T-cell (primary cell): ENCODE data around the gene GIPC1. TPM values are rescaled to one million over a fixed set of nuclear protein-coding genes. Genes with fewer than 3 reads are reported as not detected.

Source experiments
- ATAC-seq, 4 experiments: fragments of 200-7000 bp in 3 of 4; fragments of 150-1000 bp in 1 of 4; cut with Tn5 transposase; replicated peaks in 1 of 4; 1 replicate in 3 of 4; 2 replicates in 1 of 4; pipeline ENCODE4 v1.10.0; 2021; ENCODE audit warnings: moderate library complexity in 3 of 4, mild to moderate bottlenecking in 2 of 4, moderate number of reproducible peaks in 1 of 4
- CTCF ChIA-PET, 2 donors: fragments of 300-600 bp; sonication (Branson Sonifier 250); formaldehyde crosslinking; loops; one replicate each; lab custom pipeline; 2022; ENCODE audit warnings: antibody characterized with exemption in 2 of 2; lab: Charles Lee
- POLR2A ChIA-PET, 2 donors: fragments of 300-600 bp; sonication (Branson Sonifier 250); formaldehyde crosslinking; loops; one replicate each; lab custom pipeline; 2022; ENCODE audit warnings: antibody characterized with exemption in 2 of 2; lab: Charles Lee
- DNase-seq, 35 experiments: peaks; one replicate each; pipeline versions ENCODE4 v3.0.0 to v3.0.0-alpha.2; 2013 to 2023
- H3K27ac ChIP-seq: one replicate; pipeline ENCODE4 v1.5.1; 2013; ENCODE audit warnings: low read length
- H3K27me3 ChIP-seq, 2 experiments: replicated peaks in 1 of 2; 1 replicate in 1 of 2; 2 replicates in 1 of 2; pipeline versions ENCODE4 v1.6.1 to v1.7.0; 2013; ENCODE audit warnings: low read length in 1 of 2, mixed read lengths in 1 of 2; ENCODE audit not compliant: control insufficient read depth in 2 of 2, insufficient read depth in 2 of 2; ENCODE audit errors: extremely low read depth in 1 of 2
- H3K36me3 ChIP-seq, 2 donors: 1 replicate in 1 of 2; 2 replicates in 1 of 2; pipeline versions ENCODE4 v1.6.1 to v1.7.0; 2013; ENCODE audit warnings: low read length in 1 of 2; ENCODE audit not compliant: control insufficient read depth in 2 of 2, insufficient read depth in 1 of 2; ENCODE audit errors: extremely low read depth in 1 of 2
- H3K4me1 ChIP-seq, 2 experiments: 1 replicate in 1 of 2; 2 replicates in 1 of 2; pipeline versions ENCODE4 v1.6.1 to v1.7.0; 2013; ENCODE audit warnings: low read length in 2 of 2, mixed read lengths in 1 of 2; ENCODE audit not compliant: insufficient read depth in 2 of 2, control insufficient read depth in 1 of 2; ENCODE audit errors: extremely low read depth in 1 of 2
- H3K4me3 ChIP-seq, 2 donors: 1 replicate in 1 of 2; 2 replicates in 1 of 2; pipeline versions ENCODE4 v1.5.1 to v1.7.0; 2013; ENCODE audit warnings: mild to moderate bottlenecking in 2 of 2, low read length in 1 of 2, moderate library complexity in 1 of 2; ENCODE audit not compliant: control insufficient read depth in 1 of 2; ENCODE audit errors: extremely low read depth in 1 of 2
- H3K9me3 ChIP-seq: 2 replicates; pipeline ENCODE4 v1.7.0; 2013
- H3K27ac Mint-ChIP-seq, 2 donors: one replicate each; pipeline ENCODE4 v1.8.0; 2020 to 2021; ENCODE audit warnings: mild to moderate bottlenecking in 2 of 2, mixed read lengths in 2 of 2
- H3K27me3 Mint-ChIP-seq, 2 donors: one replicate each; pipeline ENCODE4 v1.8.0; 2021 to 2022; ENCODE audit warnings: mixed read lengths in 2 of 2
- H3K36me3 Mint-ChIP-seq: one replicate; pipeline ENCODE4 v1.8.0; 2021; ENCODE audit warnings: mixed read lengths
- H3K4me1 Mint-ChIP-seq, 3 donors: one replicate each; pipeline ENCODE4 v1.8.0; 2020 to 2022; ENCODE audit warnings: mixed read lengths in 3 of 3, mild to moderate bottlenecking in 1 of 3
- H3K4me3 Mint-ChIP-seq, 3 donors: one replicate each; pipeline ENCODE4 v1.8.0; 2020 to 2022; ENCODE audit warnings: mild to moderate bottlenecking in 3 of 3, mixed read lengths in 3 of 3, moderate library complexity in 3 of 3
- H3K9me3 Mint-ChIP-seq, 3 donors: one replicate each; pipeline ENCODE4 v1.8.0; 2020 to 2022; ENCODE audit warnings: mixed read lengths in 3 of 3
- WGBS: methylation state at CpG from one replicate; pipeline ENCODE4 v1.1.5; 2013; ENCODE audit warnings: missing lambda C conversion rate; ENCODE audit not compliant: insufficient coverage; 5-methylcytosine and 5-hydroxymethylcytosine counted together
- total RNA-seq, 35 experiments: library from RNA in 6 of 35; stranded (reverse) in 6 of 35; fragments of 120-200 nt in 1 of 35; gene quantifications; one replicate each; pipeline versions ENCODE4 v1.2.1 to v1.2.4 and lab custom pipeline; 2013 to 2026

Gene GIPC1
- total RNA-seq, 5 donors from 2014 or later (not counting 1 experiment from before 2014, with no cell fraction given), result 27.5 to 44.4 (median 35.4) TPM

- Histone ChIP-seq H3K36me3 (no peaks in the 10 kb centered on the region), H3K27ac (no peak overlapping the region), H3K4me3 (no peak overlapping the region), H3K9me3 (no peaks in the 10 kb centered on the region), H3K4me1 (peaks cover 21 to 47% of the 10 kb centered on the region in 2 experiments), H3K27me3 (peaks cover 0 to 2% of the 10 kb centered on the region in 2 experiments)
- no peak for ATAC-seq
- H3K36me3 Mint-ChIP-seq, result no peaks in the 10 kb centered on the region
- CTCF ChIA-PET, result interaction anchor here in 1 of 2 donors (0.7 to 1.4 kb wide), 6 partner anchors 14 to 1893 kb away, joined by 3 to 8 read pairs (median 4); partner anchors contain the start of gene ZNF490
- DNase-seq, result no peak
- H3K4me3 Mint-ChIP-seq, result no peak overlapping the region
- H3K27me3 Mint-ChIP-seq, result no peaks in the 10 kb centered on the region
- POLR2A ChIA-PET, result interaction anchor here (0.6 to 1.2 kb wide), 5 partner anchors 15 to 631 kb away, joined by 3 to 10 read pairs (median 3); partner anchors contain the start of gene DNAJB1 (in 1 of the 2)
- H3K27ac Mint-ChIP-seq, result peak overlapping the region; percentile 44 to 78
- H3K4me1 Mint-ChIP-seq, result peaks cover 48 to 54% (median 51%) of the 10 kb centered on the region in 3 donors
- no peaks in the 10 kb centered on the region for H3K9me3 Mint-ChIP-seq
- 50% methylated on average over 1 of the region's 1 CpG for WGBS
Observed at GRCh38 chr19:14503285-14503684, 7.4 kb upstream of the GIPC1 start.

- Mint-ChIP-seq H3K4me1 (peaks cover 41 to 47% (median 45%) of the 10 kb centered on the region in 3 donors), H3K36me3 (no peaks in the 10 kb centered on the region), H3K27ac (no peak overlapping the region), H3K4me3 (no peak overlapping the region), H3K27me3 (no peaks in the 10 kb centered on the region), H3K9me3 (no peaks in the 10 kb centered on the region)
- no peaks in the 10 kb centered on the region for H3K36me3 ChIP-seq
- peaks cover 0 to 5% of the 10 kb centered on the region in 2 experiments for H3K27me3 ChIP-seq
- no peaks in the 10 kb centered on the region for H3K9me3 ChIP-seq
- CTCF ChIA-PET, result interaction anchor here (0.6 to 1.6 kb wide), 4 partner anchors 8 to 24 kb away, joined by 3 to 6 read pairs (median 4); no protein-coding TSS in a partner anchor
- no peak for DNase-seq
- no peak overlapping the region for H3K4me3 ChIP-seq
- WGBS, result 90% methylated on average over 6 of the region's 11 CpGs
- H3K4me1 ChIP-seq, result peaks cover 19 to 40% of the 10 kb centered on the region in 2 experiments
- ATAC-seq, result no peak
- no peak overlapping the region for H3K27ac ChIP-seq
- POLR2A ChIA-PET, result interaction anchor here in 1 of 2 donors (0.6 kb wide), 1 partner anchor 746 kb away, joined by 3 read pairs; no protein-coding TSS in a partner anchor
Observed at GRCh38 chr19:14502334-14503092, 6.6 kb upstream of the GIPC1 start.

GRCh38 chr19:14497228-14497921, 1.4 kb upstream of the GIPC1 start:
- no peak for ATAC-seq
- peaks cover 21 to 32% (median 23%) of the 10 kb centered on the region in 3 donors for H3K4me1 Mint-ChIP-seq
- Histone ChIP-seq H3K36me3 (peaks cover 0 to 4% of the 10 kb centered on the region in 2 donors), H3K4me3 (no peak overlapping the region), H3K27me3 (peaks cover 0 to 4% of the 10 kb centered on the region in 2 experiments), H3K4me1 (peaks cover 0 to 20% of the 10 kb centered on the region in 2 experiments), H3K9me3 (no peaks in the 10 kb centered on the region), H3K27ac (no peak overlapping the region)
- no peaks in the 10 kb centered on the region for H3K27me3 Mint-ChIP-seq
- no peak overlapping the region for H3K27ac Mint-ChIP-seq
- 95% methylated on average over 5 of the region's 6 CpGs for WGBS
- CTCF ChIA-PET, result interaction anchor here (0.6 to 1.7 kb wide), 11 partner anchors 8 to 641 kb away, joined by 3 to 9 read pairs (median 4); partner anchors contain the start of gene ASF1B (in 1 of the 2)
- POLR2A ChIA-PET, result interaction anchor here in 1 of 2 donors (0.5 kb wide), 1 partner anchor 35 kb away, joined by 4 read pairs; no protein-coding TSS in a partner anchor
- peaks cover 6% of the 10 kb centered on the region for H3K36me3 Mint-ChIP-seq
- peak overlapping the region; percentile 68 to 84 (median 81) for H3K4me3 Mint-ChIP-seq
- no peak for DNase-seq
- H3K9me3 Mint-ChIP-seq, result no peaks in the 10 kb centered on the region

GRCh38 chr19:14496834-14497227, 904 bp upstream of the GIPC1 start:
- H3K36me3 Mint-ChIP-seq, result peaks cover 6% of the 10 kb centered on the region
- ATAC-seq (no peak), DNase-seq (no peak)
- ChIA-PET CTCF (interaction anchor here in 1 of 2 donors (0.6 to 1.7 kb wide), 7 partner anchors 9 to 360 kb away, joined by 3 to 5 read pairs (median 4); partner anchors contain the start of gene ASF1B), POLR2A (interaction anchor here in 1 of 2 donors (0.5 to 2.2 kb wide), 4 partner anchors 10 to 135 kb away, joined by 3 to 11 read pairs (median 4); no protein-coding TSS in a partner anchor)
- Histone ChIP-seq H3K27ac (no peak overlapping the region), H3K4me3 (no peak overlapping the region), H3K36me3 (peaks cover 0 to 4% of the 10 kb centered on the region in 2 donors), H3K27me3 (peaks cover 0 to 4% of the 10 kb centered on the region in 2 experiments), H3K9me3 (no peaks in the 10 kb centered on the region), H3K4me1 (peaks cover 0 to 20% of the 10 kb centered on the region in 2 experiments)
- peak overlapping the region; percentile 68 to 84 (median 81) for H3K4me3 Mint-ChIP-seq
- WGBS, result 85% methylated on average over 6 of the region's 7 CpGs
- H3K27ac Mint-ChIP-seq, result peak overlapping the region; percentile 46 to 81
- no peaks in the 10 kb centered on the region for H3K27me3 Mint-ChIP-seq
- no peaks in the 10 kb centered on the region for H3K9me3 Mint-ChIP-seq
- H3K4me1 Mint-ChIP-seq, result peaks cover 21 to 30% (median 23%) of the 10 kb centered on the region in 3 donors

- Mint-ChIP-seq H3K36me3 (peaks cover 10% of the 10 kb centered on the region), H3K9me3 (no peaks in the 10 kb centered on the region), H3K4me3 (peak overlapping the region; percentile 81 to 88 (median 81)), H3K4me1 (peaks cover 21 to 30% (median 23%) of the 10 kb centered on the region in 3 donors), H3K27ac (peak overlapping the region; percentile 89 to 90), H3K27me3 (no peaks in the 10 kb centered on the region)
- no peak for ATAC-seq
- Histone ChIP-seq H3K27me3 (peaks cover 0 to 4% of the 10 kb centered on the region in 2 experiments), H3K36me3 (peaks cover 0 to 4% of the 10 kb centered on the region in 2 donors), H3K4me1 (peaks cover 0 to 20% of the 10 kb centered on the region in 2 experiments), H3K4me3 (peak overlapping the region; percentile 42 to 66), H3K27ac (peak overlapping the region; percentile 60), H3K9me3 (no peaks in the 10 kb centered on the region)
- under 1% methylated on average over 19 of the region's 28 CpGs for WGBS
- ChIA-PET POLR2A (interaction anchor here in 1 of 2 donors (0.7 to 2.2 kb wide), 4 partner anchors 11 to 23 kb away, joined by 3 to 11 read pairs (median 3); partner anchors contain the start of gene DNAJB1), CTCF (interaction anchor here (0.5 to 1.6 kb wide), 3 partner anchors 10 to 250 kb away, joined by 4 to 8 read pairs (median 4); no protein-coding TSS in a partner anchor)
- no peak for DNase-seq
Observed at GRCh38 chr19:14495672-14496028, 277 bp downstream of the GIPC1 start.
